Measurements from ENCODE around the gene GUCY2F. TPM values are rescaled to one million over a fixed set of nuclear protein-coding genes. Genes with fewer than 3 reads are reported as not detected.
A peak's percentile ranks its signal among the peaks of the same experiment; 100 is the strongest.

GUCY2F gene
- total RNA-seq, 1 experiment from 2014 or later: not detected

GRCh38 chrX:109389917-109390316 lies 92.0 kb downstream of the GUCY2F start:
- Histone ChIP-seq H3K4me2 (ENCODE audit: low read length) (no peak overlapping the region), H4K20me1 (ENCODE audit: insufficient read depth) (no peaks in the 10 kb centered on the region), H3K36me3 (ENCODE audit: control insufficient read depth in 1 of 2, insufficient read depth in 2 of 2, low read length in 2 of 2) (no peaks in the 10 kb centered on the region), H3K9me3 (ENCODE audit: control insufficient read depth in 1 of 2, insufficient read depth in 1 of 2, low read depth in 1 of 2, low read length in 2 of 2) (no peaks in the 10 kb centered on the region), H3K9ac (ENCODE audit: low read length) (no peak overlapping the region), H3K27me3 (ENCODE audit: insufficient read depth, low read length) (no peaks in the 10 kb centered on the region), H3K4me1 (ENCODE audit: control insufficient read depth in 1 of 2, insufficient read depth in 2 of 2, low read length in 2 of 2) (no peaks in the 10 kb centered on the region), H2AFZ (ENCODE audit: low read depth, low read length, poor library complexity, severe bottlenecking) (no peak overlapping the region), H3K79me2 (ENCODE audit: insufficient read depth, low read length) (no peaks in the 10 kb centered on the region), H3K9me2 (ENCODE audit: insufficient read depth) (no peaks in the 10 kb centered on the region), H3K27ac (ENCODE audit: low read depth, low read length) (no peak overlapping the region), H3K4me3 (replicated peaks in 1 of 2; ENCODE audit: low read depth in 1 of 2, low read length in 2 of 2) (no peak overlapping the region)
- no peak for DNase-seq (ENCODE audit: low read depth, low spot score)
- ChIA-PET CTCF (no interaction called here), RAD21 (ENCODE audit: low non-redundant PET in 1 of 2, low total read pairs in 2 of 2, uncharacterized antibody in 2 of 2, unreplicated experiment in 2 of 2) (no interaction called here), POLR2A (no interaction called here)
- BruUV-seq (replicated peaks): no TSS peak
- ATAC-seq: no peak
- intact Hi-C loops (cut with micrococcal nuclease): no loop called here
- TF ChIP-seq MAX (IDR thresholded peaks at IDR 0.05): no peak
- no peak for TF ChIP-seq POLR2A (IDR thresholded peaks at IDR 0.05; ENCODE audit: borderline replicate concordance, extremely low read depth, insufficient read depth, insufficient read length)
- TF ChIP-seq EGR1 (IDR thresholded peaks at IDR 0.05; ENCODE audit: low read depth): no peak
- no peak for TF ChIP-seq SRF (IDR thresholded peaks at IDR 0.05; ENCODE audit: low read depth)
- no peak for TF ChIP-seq ZBTB33 (IDR thresholded peaks at IDR 0.05; ENCODE audit: extremely low read depth, insufficient replicate concordance, low read length)
- no peak for TF ChIP-seq EZH2 (IDR thresholded peaks at IDR 0.05)
- TF ChIP-seq ELF1 (IDR thresholded peaks at IDR 0.05; ENCODE audit: borderline replicate concordance, low read depth): no peak
- no peak for TF ChIP-seq CTCF (IDR thresholded peaks at IDR 0.05 in 2 of 3, conservative IDR thresholded peaks at IDR 0.05 in 1 of 3; ENCODE audit: borderline replicate concordance in 1 of 3, insufficient read depth in 1 of 3, low read depth in 2 of 3, low read length in 2 of 3)
- TF ChIP-seq TCF7L2 (IDR thresholded peaks at IDR 0.05; ENCODE audit: borderline replicate concordance, extremely low read depth, insufficient read depth, insufficient read length): peak; percentile 36
